Tongue (tissue), 2 donors: Measurements from ENCODE around the gene TCEAL8. TPM values are rescaled to one million over a fixed set of nuclear protein-coding genes. Genes with fewer than 3 reads are reported as not detected.
"Not testable (repeated sequence)": the region's sequence is repeated elsewhere in the genome, so short reads cannot be mapped to it uniquely, and the experiment has no call there.

ENCODE experiments used
- DNase-seq: peaks from one replicate; pipeline ENCODE4 v3.0.0-alpha.2; 2015
- total RNA-seq: library from RNA; depleted of rRNA; stranded (reverse); fragments of >200 nt; gene quantifications from one replicate; pipeline ENCODE4 v1.2.3, GENCODE V29; 2014

TCEAL8 gene, protein sequence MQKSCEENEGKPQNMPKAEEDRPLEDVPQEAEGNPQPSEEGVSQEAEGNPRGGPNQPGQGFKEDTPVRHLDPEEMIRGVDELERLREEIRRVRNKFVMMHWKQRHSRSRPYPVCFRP
- total RNA-seq, result 133 TPM

DNA sequence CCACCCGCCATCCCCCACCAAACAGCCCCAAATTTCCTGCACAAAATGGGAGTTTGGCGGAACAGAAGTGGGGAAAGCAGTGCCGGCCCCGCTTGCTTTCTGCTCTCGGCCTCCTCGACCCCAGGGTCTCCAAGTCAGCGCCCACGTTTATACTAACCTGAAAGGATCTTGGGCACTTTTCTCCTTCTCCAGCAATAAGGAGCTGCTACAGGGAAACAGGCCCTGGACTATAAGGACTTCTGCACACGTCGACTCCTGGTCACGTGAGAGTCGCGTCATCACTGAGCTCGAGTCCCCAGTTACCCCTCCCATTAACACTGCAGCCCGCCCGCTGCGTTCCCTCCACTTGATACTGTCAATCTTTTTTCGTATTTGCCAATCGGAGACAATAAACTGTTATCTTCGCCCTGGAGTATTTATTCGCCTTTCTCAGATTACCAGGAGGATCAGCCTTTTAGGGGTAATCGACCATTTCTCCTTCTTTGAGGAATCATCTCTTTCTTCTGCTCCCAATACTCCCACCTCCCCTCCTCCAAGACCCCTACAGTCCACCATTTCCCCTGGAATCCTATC lies at the start of gene TCEAL8:
TSS of gene TCEAL8 (minus strand) at position 235 of the 573 bp plus-strand sequence. CDS start 1,176 bp downstream, outside the sequence.
- DNase-seq, result peak; percentile 94

DNA sequence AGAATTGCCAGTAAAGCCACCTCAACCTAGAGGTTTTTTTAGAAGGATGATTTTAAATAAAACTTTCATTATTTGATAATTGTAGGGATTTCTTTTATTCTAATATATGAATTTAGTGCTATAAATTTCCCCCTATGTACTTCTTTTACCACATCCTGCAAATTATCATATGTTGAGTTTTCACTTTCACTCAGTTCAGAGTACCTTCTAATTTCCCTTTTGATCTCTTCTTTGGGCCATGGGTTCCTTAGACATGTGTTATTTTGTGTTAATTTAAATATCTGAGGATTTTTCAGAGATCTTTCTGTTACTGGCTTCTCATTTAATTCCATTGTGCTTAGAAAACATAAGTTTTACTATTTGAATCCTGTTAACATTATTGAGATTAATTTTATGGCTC lies 49.8 kb upstream of the TCEAL8 start:
- no peak for DNase-seq

DNA sequence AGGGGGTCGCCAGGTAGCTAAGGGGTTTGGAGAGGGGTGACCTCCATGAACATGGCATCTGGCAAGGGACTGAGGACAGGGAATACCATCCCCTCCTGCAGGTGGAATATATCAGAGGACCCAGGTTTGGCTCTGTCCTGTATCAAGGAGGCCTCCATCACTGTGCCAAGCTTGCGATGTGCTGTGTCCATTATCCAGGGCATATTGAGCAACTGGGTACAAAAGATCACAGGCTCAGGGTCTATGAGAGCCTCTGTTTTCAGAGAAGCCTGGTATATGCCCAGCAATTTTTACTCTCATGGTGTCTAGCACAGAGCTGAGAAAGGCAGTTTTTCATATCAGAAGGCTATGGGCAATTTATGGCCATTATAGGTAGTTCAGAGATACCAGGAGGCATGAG lies 38.2 kb upstream of the TCEAL8 start:
- no peak for DNase-seq

DNA sequence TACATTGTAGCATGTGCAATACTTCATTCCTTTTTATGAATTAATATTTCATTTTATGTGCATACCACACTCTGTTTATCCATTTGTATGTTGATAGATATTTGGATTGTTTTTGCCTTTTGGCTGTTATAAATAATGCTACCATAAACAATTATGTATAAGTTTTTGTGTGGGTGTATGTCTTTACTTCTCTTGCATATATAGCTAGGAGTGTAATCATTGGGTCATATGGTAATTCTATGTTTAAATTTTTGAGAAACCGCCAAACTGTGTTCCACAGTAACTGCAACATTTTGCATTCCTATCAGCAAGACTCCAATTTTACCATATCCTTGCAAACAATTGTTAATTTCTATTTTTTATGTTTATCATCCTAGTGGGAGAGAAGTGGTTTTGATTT lies 24.7 kb upstream of the TCEAL8 start:
- no peak for DNase-seq

DNA sequence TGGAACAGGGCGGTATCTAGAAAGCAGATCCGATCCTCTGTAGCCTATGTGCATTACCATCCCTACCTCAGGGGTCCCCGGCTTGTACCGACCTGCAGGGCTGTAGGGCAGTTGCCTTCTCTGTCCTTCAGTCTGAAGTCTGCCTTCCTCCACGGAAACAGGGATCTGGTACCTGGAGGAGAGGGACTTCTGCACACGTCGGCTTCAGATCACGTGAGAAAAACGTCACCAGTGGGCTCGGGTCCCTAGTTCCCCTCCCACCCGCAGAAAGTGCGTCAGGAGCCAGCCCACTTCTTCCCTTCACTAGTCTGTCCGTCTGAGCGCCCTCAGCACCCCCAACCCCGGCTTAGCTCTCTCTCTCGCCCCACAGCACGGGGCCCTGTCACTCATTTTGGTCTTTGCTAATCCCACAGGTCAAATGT lies 21.6 kb upstream of the TCEAL8 start, which contains the start of gene TCEAL5:
TSS of gene TCEAL5 (minus strand) at position 170 of the 422 bp plus-strand sequence. CDS start 2,187 bp downstream, outside the sequence.
- DNase-seq, result peak; percentile 75

DNA sequence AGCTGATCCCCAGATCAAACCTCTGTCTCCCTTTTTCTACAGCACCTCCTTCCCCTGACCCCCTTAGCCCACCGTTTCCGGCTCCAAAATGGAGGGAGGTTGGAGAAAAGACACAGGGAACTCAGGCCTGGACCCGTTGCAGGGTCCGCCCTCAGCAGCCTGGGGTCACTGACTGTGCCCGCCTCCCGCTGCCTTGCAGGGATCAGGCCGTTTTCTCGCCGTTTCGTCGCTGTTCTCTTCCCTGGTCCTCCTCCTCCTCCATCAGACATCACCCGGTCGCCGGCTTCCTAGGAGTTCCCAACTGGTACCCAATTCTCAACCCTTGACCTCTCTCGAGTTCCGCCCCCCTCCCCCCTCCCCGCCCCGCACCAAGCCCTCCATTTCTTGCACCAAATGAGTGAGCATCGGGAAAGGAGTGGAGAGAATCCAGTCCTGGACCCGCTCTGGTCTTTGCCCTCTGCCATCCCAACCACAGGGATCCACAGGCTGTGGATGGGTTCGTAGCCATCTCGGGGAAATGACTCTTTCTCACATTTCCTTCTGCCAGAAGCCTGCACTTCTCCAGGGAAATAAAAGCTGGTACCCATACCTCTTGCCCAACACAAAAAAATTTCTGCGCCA lies 21.1 kb upstream of the TCEAL8 start:
- peak; percentile 1 for DNase-seq

DNA sequence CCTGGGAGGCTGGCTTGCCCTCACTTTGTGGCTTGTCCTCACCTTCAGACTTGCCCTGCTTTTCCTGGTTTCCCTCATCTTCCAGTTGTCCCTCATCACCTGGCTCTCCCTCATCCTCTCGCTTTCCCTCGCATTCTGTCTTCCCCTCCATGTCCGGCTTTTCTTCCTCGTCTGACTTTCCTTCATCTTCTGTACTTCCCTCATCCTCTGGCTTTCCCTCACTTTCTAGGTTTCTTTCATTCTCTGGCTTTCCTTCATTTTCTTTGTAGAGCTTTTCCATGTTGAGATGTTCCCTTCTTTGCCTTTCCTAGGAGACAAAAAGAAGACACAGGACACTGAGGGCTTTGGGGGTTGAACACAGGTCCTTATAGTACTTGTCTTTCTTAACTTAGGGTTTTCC lies 19.3 kb upstream of the TCEAL8 start:
- DNase-seq, result no peak

DNA sequence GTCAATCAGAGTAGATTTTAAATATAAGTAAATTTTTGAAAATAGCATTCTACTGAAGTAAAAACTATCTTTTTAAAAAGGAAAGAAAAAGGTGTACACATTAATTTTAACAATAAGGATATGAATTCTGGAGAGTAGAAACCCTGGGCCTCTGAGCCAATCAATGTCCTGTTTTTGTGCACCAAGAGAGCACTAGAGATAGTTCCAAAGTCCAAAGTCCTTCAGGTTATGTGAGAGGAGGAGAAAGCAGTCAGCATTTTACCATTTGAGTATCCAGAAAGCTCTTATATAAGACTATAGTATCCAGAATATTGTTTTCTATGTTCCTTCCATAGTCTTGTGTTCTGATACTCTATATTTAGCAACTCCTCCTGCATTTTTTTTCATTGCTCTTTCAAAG lies 3.3 kb upstream of the TCEAL8 start:
- no peak for DNase-seq

DNA sequence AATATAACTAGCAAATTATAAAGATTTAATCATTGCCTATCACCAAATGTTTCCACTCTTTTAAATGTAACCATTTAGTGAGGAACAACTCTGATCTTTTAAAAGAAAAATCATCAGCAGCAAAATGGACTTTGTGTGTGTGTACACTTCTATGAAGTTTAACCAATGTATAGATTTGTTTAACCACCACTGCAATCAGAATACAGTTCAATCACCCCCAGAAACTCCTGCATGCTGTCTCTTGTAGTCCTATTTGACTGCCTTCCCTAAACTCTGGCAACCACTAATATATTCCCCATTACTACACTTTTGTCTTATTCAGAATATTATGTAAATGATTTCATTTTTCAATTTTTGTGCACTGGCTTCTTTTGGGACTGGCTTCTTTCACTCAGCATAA lies 1.7 kb upstream of the TCEAL8 start:
- DNase-seq, result no peak

DNA sequence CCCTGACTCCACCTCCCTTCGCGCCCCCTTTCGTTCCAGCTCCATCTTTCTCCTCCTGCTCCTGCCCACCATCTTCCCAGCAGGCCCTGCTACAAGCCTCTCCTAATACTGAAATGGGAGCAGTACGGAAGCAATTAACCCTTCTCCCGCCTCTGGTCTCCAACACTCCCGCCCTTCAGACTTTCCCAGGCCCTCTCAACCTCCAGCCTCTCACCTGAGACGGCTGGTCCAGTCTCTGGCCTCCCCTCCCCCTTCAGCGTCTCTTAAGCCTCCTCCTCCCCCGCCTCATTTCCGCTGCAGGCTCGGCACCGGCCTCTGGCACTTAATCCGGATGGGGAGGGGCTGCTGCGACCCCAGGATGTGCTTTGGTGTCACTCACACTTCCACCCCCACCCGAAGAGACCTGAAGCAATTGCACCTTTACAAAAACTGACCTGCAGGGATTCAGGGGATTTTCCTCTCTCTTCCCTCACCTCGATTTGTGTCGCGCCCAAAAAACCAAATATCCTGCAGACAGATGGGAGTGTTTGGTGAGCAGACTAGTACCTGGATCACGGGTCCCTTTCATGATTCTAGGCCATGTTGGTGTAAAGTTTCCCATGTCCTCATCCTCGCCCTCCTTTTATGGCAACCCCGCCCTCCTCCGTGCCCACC lies 657 bp downstream of the TCEAL8 start:
- peak; percentile 79 for DNase-seq

DNA sequence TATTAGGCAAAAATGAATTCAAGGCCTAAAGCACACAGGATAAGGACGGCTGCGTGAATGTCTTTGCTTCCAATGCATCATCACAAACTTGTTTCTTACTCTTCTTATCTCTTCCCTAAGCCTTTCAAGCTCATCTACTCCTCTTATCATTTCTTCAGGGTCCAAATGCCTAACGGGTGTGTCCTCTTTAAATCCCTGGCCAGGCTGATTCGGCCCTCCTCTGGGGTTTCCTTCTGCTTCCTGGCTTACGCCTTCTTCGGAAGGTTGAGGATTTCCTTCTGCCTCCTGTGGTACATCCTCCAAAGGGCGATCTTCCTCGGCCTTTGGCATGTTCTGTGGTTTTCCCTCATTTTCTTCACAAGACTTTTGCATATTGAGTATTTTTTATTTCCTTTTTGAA lies 1.3 kb downstream of the TCEAL8 start:
- peak; percentile 9 for DNase-seq

DNA sequence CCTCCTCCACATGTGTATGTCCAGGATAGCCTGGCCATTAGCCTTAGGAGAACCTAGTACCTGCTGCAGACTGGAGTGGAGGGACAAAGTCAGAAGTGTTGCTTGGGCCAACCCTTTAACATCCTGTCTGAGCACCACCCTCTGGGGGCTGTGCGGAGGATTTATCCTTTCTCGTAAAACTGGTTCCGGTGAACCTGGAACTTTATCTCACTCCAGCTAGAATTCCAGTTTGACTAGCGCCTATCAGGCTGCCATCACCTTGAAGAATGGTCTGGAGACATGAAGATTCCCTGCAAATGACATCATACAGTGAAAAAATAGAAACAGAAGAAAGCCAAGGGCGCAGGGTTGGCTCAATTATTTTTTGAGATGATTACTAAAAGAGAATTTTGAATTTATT lies 4.0 kb downstream of the TCEAL8 start:
- peak; percentile 11 for DNase-seq

DNA sequence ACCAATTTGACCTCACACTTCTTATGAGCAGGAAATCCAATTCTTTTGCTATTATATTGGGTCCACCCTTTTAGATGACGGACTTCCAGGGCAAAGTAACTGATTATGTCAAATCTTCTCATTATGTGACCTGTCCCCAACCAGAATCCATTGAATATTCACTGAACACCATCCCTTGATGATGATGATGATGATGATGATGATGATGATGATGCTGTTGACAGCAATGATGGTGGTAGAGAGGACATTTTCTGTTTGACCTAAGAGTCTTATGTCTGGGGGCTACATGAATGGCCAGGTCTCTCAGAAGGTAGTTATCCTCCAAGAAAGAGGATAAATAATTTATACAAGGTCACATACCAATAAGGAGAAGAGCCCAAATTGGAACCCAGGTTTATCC lies 5.2 kb downstream of the TCEAL8 start:
- no peak for DNase-seq

DNA sequence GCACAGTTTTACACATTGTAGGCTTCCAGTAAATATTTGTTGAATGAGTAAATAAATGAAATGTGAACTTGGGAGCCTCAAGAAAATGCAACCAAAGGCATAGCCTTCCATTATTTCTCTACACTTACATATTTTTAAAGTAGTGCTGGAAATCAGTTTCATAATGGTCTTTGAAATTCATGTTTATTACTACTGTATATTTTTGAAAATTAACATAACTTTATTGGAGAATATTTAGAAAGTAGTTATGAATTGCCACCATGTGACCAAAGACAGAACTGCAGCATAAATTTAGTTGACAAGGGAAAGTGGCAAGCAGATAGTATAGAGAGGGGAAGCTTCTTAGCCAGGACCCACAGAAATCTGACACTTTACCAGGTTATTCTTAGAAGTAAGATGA lies 6.4 kb downstream of the TCEAL8 start:
- peak; percentile 29 for DNase-seq

DNA sequence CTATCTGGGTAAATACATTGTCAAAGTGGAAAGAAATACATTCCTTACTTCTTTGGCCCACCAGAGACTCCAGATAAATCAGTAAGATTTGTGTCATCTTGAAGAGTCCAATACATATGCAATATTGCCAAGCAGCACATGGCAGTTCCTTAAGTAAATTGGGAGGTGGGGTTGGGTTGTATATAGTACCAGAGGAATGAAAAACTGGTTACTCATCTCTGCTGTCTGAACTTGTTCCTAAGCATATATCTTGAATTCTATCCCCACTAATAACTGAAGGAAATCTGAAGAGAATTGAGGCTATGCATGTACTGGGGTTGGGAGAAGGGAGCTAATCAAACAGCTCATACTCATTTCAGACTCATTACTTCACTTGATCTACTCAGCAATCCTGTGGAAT lies 14.8 kb downstream of the TCEAL8 start:
- no peak for DNase-seq

DNA sequence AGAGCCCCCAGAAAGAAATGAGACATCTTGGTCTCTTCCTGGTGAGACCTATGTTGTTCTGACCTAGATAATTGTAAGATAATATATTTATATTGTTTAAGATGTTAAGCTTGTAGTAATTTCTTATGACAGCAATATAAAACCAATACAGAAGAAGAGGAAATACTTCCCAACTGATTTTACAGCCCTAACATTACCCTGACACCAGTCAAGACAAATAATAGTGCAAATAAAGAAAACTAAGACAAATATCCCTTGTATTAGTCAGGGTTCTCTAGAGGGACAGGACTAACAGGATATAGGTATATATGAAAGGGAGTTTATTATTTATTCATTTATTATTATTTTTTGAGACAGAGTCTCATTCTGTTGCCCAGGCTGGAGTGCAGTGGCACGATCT lies 18.7 kb downstream of the TCEAL8 start:
- DNase-seq, result no peak

DNA sequence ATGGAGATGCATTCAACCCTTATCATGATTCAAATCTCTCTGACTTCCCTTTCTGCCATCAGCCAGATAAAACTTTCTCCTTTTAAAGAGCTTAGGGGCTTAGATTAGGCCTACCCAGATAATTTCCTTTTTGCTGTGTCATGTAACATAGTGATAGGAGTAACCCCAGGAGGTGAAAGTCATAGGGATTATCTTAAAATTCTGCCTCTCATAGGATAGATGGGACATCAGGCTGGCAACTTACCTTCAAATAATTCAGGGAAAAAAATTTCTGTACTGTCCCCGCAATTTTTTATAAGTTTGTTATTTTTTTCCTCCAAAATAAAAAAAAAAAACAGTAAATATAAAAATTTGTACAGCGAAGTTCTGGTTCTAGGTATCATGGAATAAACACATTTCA lies 19.3 kb downstream of the TCEAL8 start:
- not testable (repeated sequence) for DNase-seq

DNA sequence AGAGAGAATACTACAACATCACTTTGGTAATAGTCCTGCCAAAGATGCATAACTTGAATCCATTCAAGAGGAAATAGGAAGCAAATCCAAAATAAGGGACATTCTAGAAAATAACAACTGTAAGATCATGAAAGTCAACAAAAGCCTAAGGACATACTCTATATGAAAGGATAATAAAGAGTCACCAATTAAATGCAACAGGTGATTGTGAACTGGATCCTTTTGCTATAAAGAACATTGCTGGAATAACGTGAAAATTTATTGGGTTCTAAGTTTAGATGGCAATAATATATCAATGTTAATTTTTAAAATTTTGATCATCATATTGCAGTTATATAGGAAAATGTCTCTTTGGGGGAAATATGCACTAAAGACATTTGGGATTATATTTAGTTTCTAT lies 20.1 kb downstream of the TCEAL8 start:
- DNase-seq, result no peak

DNA sequence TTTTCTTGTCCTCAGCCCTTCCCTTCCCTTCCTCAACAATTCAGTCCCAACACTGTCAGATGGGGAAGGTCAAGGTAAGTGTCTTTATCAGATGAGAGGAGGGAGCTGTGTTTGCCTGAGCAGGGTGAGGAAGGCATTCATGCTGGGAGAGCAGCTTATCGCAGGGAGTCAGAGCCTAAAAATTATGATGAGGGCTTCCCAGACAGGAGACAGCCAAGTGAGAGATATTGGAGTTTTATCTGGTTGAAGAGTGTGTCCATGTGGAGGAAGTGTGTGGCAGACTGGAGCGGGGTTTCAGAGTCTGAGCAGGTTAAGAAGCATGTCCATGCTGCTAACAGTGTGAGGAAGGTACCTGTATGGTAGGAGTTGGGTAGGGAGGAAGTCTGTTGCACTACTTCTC lies 21.7 kb downstream of the TCEAL8 start:
- no peak for DNase-seq

DNA sequence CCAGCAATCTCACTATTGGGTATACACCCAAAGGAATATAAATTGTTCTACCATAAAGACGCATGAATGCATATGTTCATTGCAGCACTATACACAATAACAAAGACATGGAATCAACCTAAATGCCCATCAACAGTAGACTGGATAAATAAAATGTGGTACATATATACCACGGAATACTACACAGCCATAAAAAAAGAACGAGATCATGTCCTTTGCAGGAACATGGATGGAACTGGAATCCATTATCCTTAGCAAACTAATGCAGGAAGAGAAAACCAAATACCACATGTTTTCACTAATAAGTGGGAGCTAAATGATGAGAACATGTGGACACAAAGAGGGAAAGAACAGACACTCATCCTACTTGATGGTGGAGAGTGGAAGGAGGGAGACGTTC lies 29.0 kb downstream of the TCEAL8 start:
- DNase-seq, result not testable (repeated sequence)

DNA sequence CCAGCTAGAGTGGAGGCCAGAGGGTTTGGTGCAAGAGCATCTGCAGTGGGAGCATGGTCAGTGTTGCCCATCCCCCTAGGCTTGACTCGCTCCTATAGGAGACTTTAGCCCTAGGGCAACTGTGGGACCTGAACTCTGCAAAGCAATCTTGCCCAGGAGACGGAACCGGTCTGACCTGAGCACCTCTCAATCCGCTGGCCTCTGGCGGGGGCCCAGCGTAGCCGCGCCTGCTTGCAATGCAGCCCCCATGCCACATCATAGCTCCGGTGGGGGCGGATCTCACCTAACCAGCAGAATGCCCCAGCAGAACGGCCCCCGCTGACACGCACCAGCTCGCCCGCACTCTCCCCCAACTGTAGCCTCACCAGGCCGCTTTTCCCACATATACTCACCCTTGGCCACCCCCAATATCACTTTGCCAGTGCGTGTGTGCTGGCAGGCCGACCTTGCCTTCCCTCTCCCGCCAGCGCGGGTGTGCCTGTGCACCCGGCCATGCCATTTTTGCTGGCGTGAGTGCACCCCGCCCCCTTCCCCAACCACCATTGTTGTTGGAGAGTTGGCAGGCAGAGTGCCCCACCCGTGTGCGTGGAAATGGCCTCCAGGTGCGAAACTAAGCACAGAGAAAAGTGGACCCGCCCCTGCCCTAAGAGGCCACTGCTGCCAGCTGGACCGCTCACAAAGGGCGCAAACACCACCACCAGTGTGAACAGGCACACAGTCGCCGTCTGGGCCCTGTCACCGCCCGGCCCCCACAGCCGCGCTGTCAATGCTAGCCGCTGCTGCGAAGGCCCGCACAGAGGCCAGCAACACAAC lies 34.2 kb downstream of the TCEAL8 start:
- no peak for DNase-seq

DNA sequence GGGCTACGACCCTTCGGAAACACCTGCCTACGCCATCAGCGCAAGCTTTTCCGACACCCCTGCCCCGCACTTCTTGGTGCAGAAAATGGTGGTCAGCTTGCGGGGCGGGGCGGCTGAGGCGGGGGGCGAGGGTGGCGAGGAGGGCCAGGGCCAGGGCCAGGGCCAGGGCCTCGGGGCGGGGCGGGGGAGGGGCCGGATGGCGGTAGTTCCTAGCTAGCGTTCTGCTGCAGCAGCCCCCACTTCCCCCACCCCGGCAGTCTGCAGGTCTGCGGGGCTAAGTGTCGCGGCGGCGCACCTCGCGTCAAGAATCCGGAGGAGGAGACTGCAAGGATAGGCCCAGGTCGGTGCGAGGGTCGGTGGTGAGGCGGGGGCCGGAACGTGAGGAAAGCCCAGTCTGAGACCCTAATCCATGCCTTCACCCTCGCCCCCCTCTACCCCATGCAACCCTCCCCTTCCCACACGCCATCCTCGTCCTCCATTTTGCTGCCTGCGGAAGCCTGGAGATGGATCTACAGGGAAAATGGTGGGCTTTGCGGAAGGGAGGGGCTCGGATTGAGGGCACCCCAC lies 39.4 kb downstream of the TCEAL8 start:
- DNase-seq, result peak; percentile 63
